Measurements from ENCODE around the gene ADAMTS9. TPM values are rescaled to one million over a fixed set of nuclear protein-coding genes. Genes with fewer than 3 reads are reported as not detected.

ADAMTS9 gene
- total and polyA plus RNA-seq, 2 experiments from 2014 or later = 0.31 to 0.81 TPM

DNA sequence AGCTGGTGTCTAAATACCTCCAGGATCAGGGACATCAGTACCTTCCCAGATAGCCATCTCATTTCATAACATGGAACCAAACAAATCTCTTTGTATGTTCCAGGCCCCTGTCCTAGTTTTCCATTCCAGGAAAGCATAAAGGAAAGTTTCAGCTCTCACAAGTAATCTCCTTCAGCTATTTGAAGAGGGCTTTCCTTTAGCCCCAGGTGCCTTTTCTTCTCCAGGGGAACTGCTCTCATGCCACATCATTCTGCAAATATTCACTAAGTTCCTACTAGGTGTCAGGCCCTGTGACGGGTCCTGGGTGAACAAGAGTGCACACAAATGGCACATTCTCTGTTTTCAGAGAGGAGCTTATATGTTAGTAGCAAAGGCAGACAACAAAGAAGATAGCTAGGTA, 136.1 kb downstream of the ADAMTS9 start:
- no peak overlapping the region for H3K27ac ChIP-seq (ENCODE audit: low read depth)
- no peaks in the 10 kb centered on the region for H3K36me3 ChIP-seq (ENCODE audit: insufficient read depth)
- H3K4me1 ChIP-seq (ENCODE audit: insufficient read depth) = no peaks in the 10 kb centered on the region
- Mint-ChIP-seq H3K27ac (no peak overlapping the region), H3K4me3 (no peak overlapping the region), H3K4me1 (peaks cover 8% of the 10 kb centered on the region), H3K27me3 (ENCODE audit: insufficient read depth, low read depth, poor library complexity) (peaks cover 4% of the 10 kb centered on the region), H3K9me3 (no peaks in the 10 kb centered on the region; the same call in 2 of the 3 replicates), H3K36me3 (ENCODE audit: low read depth) (no peaks in the 10 kb centered on the region)
- H3K27me3 ChIP-seq (ENCODE audit: insufficient read depth) = no peaks in the 10 kb centered on the region
- TF ChIP-seq EZH2 (IDR thresholded peaks at IDR 0.05; ENCODE audit: low read depth, unreplicated experiment) (no peak), CTCF (conservative IDR thresholded peaks at IDR 0.05; ENCODE audit: low read depth in 2 of 2) (no peak), POLR2AphosphoS5 (IDR thresholded peaks at IDR 0.05; ENCODE audit: low read depth) (no peak), JUNB (IDR thresholded peaks at IDR 0.05; ENCODE audit: unreplicated experiment) (no peak), EZH2phosphoT487 (IDR thresholded peaks at IDR 0.05; ENCODE audit: unreplicated experiment) (no peak), ZNF331 (CRISPR knock-in tag; IDR thresholded peaks at IDR 0.05; ENCODE audit: low read depth) (no peak), NANOG (IDR thresholded peaks at IDR 0.05; ENCODE audit: borderline replicate concordance) (no peak), CREB1 (CRISPR knock-in tag; IDR thresholded peaks at IDR 0.05; ENCODE audit: low read depth) (no peak), ZNF114 (CRISPR knock-in tag; IDR thresholded peaks at IDR 0.05) (no peak), STAT1 (IDR thresholded peaks at IDR 0.05; ENCODE audit: unreplicated experiment) (no peak)
- TF ChIP-seq, protein P1, sequence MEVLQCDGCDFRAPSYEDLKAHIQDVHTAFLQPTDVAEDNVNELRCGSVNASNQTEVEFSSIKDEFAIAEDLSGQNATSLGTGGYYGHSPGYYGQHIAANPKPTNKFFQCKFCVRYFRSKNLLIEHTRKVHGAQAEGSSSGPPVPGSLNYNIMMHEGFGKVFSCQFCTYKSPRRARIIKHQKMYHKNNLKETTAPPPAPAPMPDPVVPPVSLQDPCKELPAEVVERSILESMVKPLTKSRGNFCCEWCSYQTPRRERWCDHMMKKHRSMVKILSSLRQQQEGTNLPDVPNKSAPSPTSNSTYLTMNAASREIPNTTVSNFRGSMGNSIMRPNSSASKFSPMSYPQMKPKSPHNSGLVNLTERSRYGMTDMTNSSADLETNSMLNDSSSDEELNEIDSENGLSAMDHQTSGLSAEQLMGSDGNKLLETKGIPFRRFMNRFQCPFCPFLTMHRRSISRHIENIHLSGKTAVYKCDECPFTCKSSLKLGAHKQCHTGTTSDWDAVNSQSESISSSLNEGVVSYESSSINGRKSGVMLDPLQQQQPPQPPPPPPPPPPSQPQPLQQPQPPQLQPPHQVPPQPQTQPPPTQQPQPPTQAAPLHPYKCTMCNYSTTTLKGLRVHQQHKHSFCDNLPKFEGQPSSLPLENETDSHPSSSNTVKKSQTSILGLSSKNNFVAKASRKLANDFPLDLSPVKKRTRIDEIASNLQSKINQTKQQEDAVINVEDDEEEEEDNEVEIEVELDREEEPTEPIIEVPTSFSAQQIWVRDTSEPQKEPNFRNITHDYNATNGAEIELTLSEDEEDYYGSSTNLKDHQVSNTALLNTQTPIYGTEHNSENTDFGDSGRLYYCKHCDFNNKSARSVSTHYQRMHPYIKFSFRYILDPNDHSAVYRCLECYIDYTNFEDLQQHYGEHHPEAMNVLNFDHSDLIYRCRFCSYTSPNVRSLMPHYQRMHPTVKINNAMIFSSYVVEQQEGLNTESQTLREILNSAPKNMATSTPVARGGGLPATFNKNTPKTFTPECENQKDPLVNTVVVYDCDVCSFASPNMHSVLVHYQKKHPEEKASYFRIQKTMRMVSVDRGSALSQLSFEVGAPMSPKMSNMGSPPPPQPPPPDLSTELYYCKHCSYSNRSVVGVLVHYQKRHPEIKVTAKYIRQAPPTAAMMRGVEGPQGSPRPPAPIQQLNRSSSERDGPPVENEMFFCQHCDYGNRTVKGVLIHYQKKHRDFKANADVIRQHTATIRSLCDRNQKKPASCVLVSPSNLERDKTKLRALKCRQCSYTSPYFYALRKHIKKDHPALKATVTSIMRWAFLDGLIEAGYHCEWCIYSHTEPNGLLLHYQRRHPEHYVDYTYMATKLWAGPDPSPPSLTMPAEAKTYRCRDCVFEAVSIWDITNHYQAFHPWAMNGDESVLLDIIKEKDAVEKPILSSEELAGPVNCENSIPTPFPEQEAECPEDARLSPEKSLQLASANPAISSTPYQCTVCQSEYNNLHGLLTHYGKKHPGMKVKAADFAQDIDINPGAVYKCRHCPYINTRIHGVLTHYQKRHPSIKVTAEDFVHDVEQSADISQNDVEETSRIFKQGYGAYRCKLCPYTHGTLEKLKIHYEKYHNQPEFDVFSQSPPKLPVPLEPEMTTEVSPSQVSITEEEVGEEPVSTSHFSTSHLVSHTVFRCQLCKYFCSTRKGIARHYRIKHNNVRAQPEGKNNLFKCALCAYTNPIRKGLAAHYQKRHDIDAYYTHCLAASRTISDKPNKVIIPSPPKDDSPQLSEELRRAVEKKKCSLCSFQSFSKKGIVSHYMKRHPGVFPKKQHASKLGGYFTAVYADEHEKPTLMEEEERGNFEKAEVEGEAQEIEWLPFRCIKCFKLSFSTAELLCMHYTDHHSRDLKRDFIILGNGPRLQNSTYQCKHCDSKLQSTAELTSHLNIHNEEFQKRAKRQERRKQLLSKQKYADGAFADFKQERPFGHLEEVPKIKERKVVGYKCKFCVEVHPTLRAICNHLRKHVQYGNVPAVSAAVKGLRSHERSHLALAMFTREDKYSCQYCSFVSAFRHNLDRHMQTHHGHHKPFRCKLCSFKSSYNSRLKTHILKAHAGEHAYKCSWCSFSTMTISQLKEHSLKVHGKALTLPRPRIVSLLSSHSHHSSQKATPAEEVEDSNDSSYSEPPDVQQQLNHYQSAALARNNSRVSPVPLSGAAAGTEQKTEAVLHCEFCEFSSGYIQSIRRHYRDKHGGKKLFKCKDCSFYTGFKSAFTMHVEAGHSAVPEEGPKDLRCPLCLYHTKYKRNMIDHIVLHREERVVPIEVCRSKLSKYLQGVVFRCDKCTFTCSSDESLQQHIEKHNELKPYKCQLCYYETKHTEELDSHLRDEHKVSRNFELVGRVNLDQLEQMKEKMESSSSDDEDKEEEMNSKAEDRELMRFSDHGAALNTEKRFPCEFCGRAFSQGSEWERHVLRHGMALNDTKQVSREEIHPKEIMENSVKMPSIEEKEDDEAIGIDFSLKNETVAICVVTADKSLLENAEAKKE (CRISPR knock-in tag; IDR thresholded peaks at IDR 0.05) = no peak
- TF ChIP-seq, protein P2, sequence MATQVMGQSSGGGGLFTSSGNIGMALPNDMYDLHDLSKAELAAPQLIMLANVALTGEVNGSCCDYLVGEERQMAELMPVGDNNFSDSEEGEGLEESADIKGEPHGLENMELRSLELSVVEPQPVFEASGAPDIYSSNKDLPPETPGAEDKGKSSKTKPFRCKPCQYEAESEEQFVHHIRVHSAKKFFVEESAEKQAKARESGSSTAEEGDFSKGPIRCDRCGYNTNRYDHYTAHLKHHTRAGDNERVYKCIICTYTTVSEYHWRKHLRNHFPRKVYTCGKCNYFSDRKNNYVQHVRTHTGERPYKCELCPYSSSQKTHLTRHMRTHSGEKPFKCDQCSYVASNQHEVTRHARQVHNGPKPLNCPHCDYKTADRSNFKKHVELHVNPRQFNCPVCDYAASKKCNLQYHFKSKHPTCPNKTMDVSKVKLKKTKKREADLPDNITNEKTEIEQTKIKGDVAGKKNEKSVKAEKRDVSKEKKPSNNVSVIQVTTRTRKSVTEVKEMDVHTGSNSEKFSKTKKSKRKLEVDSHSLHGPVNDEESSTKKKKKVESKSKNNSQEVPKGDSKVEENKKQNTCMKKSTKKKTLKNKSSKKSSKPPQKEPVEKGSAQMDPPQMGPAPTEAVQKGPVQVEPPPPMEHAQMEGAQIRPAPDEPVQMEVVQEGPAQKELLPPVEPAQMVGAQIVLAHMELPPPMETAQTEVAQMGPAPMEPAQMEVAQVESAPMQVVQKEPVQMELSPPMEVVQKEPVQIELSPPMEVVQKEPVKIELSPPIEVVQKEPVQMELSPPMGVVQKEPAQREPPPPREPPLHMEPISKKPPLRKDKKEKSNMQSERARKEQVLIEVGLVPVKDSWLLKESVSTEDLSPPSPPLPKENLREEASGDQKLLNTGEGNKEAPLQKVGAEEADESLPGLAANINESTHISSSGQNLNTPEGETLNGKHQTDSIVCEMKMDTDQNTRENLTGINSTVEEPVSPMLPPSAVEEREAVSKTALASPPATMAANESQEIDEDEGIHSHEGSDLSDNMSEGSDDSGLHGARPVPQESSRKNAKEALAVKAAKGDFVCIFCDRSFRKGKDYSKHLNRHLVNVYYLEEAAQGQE (IDR thresholded peaks at IDR 0.05; ENCODE audit: unreplicated experiment) = no peak
- TF ChIP-seq, protein P3, sequence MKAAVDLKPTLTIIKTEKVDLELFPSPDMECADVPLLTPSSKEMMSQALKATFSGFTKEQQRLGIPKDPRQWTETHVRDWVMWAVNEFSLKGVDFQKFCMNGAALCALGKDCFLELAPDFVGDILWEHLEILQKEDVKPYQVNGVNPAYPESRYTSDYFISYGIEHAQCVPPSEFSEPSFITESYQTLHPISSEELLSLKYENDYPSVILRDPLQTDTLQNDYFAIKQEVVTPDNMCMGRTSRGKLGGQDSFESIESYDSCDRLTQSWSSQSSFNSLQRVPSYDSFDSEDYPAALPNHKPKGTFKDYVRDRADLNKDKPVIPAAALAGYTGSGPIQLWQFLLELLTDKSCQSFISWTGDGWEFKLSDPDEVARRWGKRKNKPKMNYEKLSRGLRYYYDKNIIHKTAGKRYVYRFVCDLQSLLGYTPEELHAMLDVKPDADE (IDR thresholded peaks at IDR 0.05) = no peak
- ATAC-seq = no peak
- no peak for DNase-seq (ENCODE audit: low spot score)
- H3K4me3 ChIP-seq = no peak overlapping the region
- H3K9me2 ChIP-seq (ENCODE audit: insufficient read depth) = no peaks in the 10 kb centered on the region; the same call in 1 of the 2 replicates
- H4K20me1 ChIP-seq (replicated peaks; ENCODE audit: insufficient read depth) = no peaks in the 10 kb centered on the region
- H3K4me2 ChIP-seq = no peak overlapping the region
- H2AFZ ChIP-seq = no peak overlapping the region
- no peaks in the 10 kb centered on the region for H3F3A ChIP-seq (replicated peaks; ENCODE audit: low read depth)
- no peaks in the 10 kb centered on the region for H3K79me2 ChIP-seq (replicated peaks; ENCODE audit: insufficient read depth)
